Lung (tissue), 12 donors: Measurements from ENCODE around the gene PIK3C3. TPM values are rescaled to one million over a fixed set of nuclear protein-coding genes. Genes with fewer than 3 reads are reported as not detected.

Source experiments
- ATAC-seq: fragments of 200-7000 bp; cut with Tn5 transposase; one replicate; pipeline ENCODE4 v1.9.1; 2020; ENCODE audit warnings: moderate number of reproducible peaks; ENCODE audit not compliant: insufficient read depth, low FRiP score
- DNase-seq, 3 donors: peaks; one replicate each; pipeline ENCODE4 v3.0.0-alpha.2; 2013 to 2017
- H3K27ac ChIP-seq, 2 donors: one replicate each; pipeline ENCODE4 v1.5.1; 2013; ENCODE audit warnings: mild to moderate bottlenecking in 2 of 2, moderate library complexity in 2 of 2, control low read depth in 1 of 2, inconsistent platforms in 1 of 2, low read depth in 1 of 2, low read length in 1 of 2
- H3K27me3 ChIP-seq, 3 donors: one replicate each; pipeline ENCODE4 v1.5.1; 2013; ENCODE audit warnings: low read length in 2 of 3; ENCODE audit not compliant: control insufficient read depth in 3 of 3, insufficient read depth in 3 of 3
- H3K36me3 ChIP-seq, 4 donors: one replicate each; pipeline ENCODE4 v1.5.1; 2013; ENCODE audit warnings: low read length in 4 of 4, mild to moderate bottlenecking in 1 of 4, moderate library complexity in 1 of 4; ENCODE audit not compliant: control insufficient read depth in 4 of 4, insufficient read depth in 4 of 4
- H3K4me1 ChIP-seq, 5 donors: one replicate each; pipeline ENCODE4 v1.5.1; 2013; ENCODE audit warnings: low read length in 5 of 5, mild to moderate bottlenecking in 2 of 5, moderate library complexity in 1 of 5; ENCODE audit not compliant: control insufficient read depth in 5 of 5, insufficient read depth in 5 of 5
- H3K4me3 ChIP-seq: one replicate; pipeline ENCODE4 v1.5.1; 2013; ENCODE audit warnings: mild to moderate bottlenecking, control low read depth, moderate library complexity
- H3K9ac ChIP-seq, 2 donors: one replicate each; pipeline ENCODE4 v1.5.1; 2013; ENCODE audit warnings: low read length in 2 of 2, control low read depth in 1 of 2; ENCODE audit not compliant: insufficient read depth in 1 of 2
- H3K9me3 ChIP-seq, 4 donors: one replicate each; pipeline ENCODE4 v1.5.1; 2013; ENCODE audit warnings: low read length in 3 of 4, mild to moderate bottlenecking in 1 of 4, moderate library complexity in 1 of 4; ENCODE audit not compliant: control insufficient read depth in 4 of 4, insufficient read depth in 3 of 4
- CTCF ChIP-seq: IDR thresholded peaks from 2 replicates; pipeline ENCODE4 v1.5.1; 2012; ENCODE audit warnings: mild to moderate bottlenecking; ENCODE audit errors: control extremely low read depth, extremely low read depth
- WGBS, 2 donors: extraction: QIAGEN DNeasy Blood & Tissue Kit; methylation state at CpG; one replicate each; pipeline ENCODE4 v1.1.7; 2013; 5-methylcytosine and 5-hydroxymethylcytosine counted together
- polyA plus RNA-seq, 2 donors: library from polyadenylated mRNA; stranded (reverse); fragments of 200-250 nt; gene quantifications; one replicate each; pipeline ENCODE4 v1.2.1, GENCODE V29; 2013
- total RNA-seq, 2 donors: library from RNA; depleted of rRNA in 1 of 2; stranded (reverse); fragments of >200 nt in 1 of 2; gene quantifications; one replicate each; pipeline ENCODE4 v1.2.1, GENCODE V29; 2014 to 2021
- donor health status: control.
- donor health status: control.
- donor health status: Bipolar disorder and iron deficiency.
- donor health status: healthy.
- donor health status: DM: yes; HTN: yes; CAD: no.

The PIK3C3 gene
- total and polyA plus RNA-seq, 4 donors = 18.9 to 64.2 (median 36.1) TPM

- H3K9ac ChIP-seq = no peak overlapping the region
- DNase-seq (no peak), ATAC-seq (no peak)
- H3K27me3 ChIP-seq = no peaks in the 10 kb centered on the region
- peaks cover 1 to 32% (median 19%) of the 10 kb centered on the region in 4 donors for H3K36me3 ChIP-seq
- no peak for TF ChIP-seq CTCF
- H3K27ac ChIP-seq = no peak overlapping the region
- WGBS, 2 donors = 43 to 77% methylated on average over 4 of the region's 4 CpGs
- no peaks in the 10 kb centered on the region for H3K4me1 ChIP-seq
- no peak overlapping the region for H3K4me3 ChIP-seq
- H3K9me3 ChIP-seq = no peaks in the 10 kb centered on the region
Observed at GRCh38 chr18:41992703-41993102, 37.7 kb downstream of the PIK3C3 start.

- 40 to 70% methylated on average over 2 of the region's 2 CpGs for WGBS, 2 donors
- TF ChIP-seq CTCF = no peak
- Histone ChIP-seq H3K27ac (no peak overlapping the region), H3K4me1 (no peaks in the 10 kb centered on the region), H3K27me3 (no peaks in the 10 kb centered on the region), H3K9me3 (no peaks in the 10 kb centered on the region), H3K9ac (no peak overlapping the region), H3K4me3 (no peak overlapping the region), H3K36me3 (peaks cover 1 to 33% (median 19%) of the 10 kb centered on the region in 4 donors)
- no peak for DNase-seq
- no peak for ATAC-seq
Observed at GRCh38 chr18:41993151-41993550, 38.1 kb downstream of the PIK3C3 start.

GRCh38 chr18:41996020-41996419 is 41.0 kb downstream of the PIK3C3 start:
- H3K4me3 ChIP-seq = no peak overlapping the region
- ATAC-seq (no peak), DNase-seq (no peak)
- no peaks in the 10 kb centered on the region for H3K4me1 ChIP-seq
- no peak for TF ChIP-seq CTCF
- WGBS, 2 donors = 96 to 97% methylated on average over 1 of the region's 1 CpG
- no peaks in the 10 kb centered on the region for H3K27me3 ChIP-seq
- H3K9me3 ChIP-seq = no peaks in the 10 kb centered on the region
- no peak overlapping the region for H3K27ac ChIP-seq
- no peak overlapping the region for H3K9ac ChIP-seq
- H3K36me3 ChIP-seq = peaks cover 2 to 34% (median 24%) of the 10 kb centered on the region in 4 donors

- Histone ChIP-seq H3K27ac (no peak overlapping the region), H3K4me1 (no peaks in the 10 kb centered on the region), H3K9me3 (no peaks in the 10 kb centered on the region), H3K27me3 (no peaks in the 10 kb centered on the region), H3K9ac (no peak overlapping the region), H3K36me3 (peaks cover 3 to 47% (median 25%) of the 10 kb centered on the region in 4 donors), H3K4me3 (no peak overlapping the region)
- no peak for DNase-seq
- ATAC-seq = no peak
- no peak for TF ChIP-seq CTCF
- 29 to 78% methylated on average over 4 of the region's 4 CpGs for WGBS, 2 donors
Observed at GRCh38 chr18:41999751-42000150, 44.7 kb downstream of the PIK3C3 start.
